ENCODE results near the gene CD164L2.

Gene CD164L2

DNA sequence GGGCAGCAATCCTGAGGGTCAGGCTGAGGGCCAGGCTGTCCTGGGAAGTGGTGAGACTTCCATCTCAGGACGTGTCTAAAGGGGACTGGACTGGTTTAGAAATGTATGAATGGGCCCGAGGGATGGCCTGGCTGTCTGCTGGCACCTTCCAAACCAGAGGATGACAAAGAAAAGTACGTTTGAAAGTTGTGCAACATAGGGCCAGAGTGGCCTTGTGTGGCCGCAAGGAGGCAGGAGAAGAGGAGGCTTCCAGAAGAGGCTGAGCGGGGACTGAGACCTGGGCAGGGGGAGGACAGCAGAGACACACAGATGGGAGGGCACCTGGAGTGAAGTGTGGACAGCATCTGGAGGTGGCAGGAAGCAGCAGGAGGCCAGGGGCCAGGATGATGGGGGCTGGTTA lies 43.9 kb downstream of the CD164L2 start:
- TF ChIP-seq, protein P1, sequence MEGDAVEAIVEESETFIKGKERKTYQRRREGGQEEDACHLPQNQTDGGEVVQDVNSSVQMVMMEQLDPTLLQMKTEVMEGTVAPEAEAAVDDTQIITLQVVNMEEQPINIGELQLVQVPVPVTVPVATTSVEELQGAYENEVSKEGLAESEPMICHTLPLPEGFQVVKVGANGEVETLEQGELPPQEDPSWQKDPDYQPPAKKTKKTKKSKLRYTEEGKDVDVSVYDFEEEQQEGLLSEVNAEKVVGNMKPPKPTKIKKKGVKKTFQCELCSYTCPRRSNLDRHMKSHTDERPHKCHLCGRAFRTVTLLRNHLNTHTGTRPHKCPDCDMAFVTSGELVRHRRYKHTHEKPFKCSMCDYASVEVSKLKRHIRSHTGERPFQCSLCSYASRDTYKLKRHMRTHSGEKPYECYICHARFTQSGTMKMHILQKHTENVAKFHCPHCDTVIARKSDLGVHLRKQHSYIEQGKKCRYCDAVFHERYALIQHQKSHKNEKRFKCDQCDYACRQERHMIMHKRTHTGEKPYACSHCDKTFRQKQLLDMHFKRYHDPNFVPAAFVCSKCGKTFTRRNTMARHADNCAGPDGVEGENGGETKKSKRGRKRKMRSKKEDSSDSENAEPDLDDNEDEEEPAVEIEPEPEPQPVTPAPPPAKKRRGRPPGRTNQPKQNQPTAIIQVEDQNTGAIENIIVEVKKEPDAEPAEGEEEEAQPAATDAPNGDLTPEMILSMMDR (IDR thresholded peaks at IDR 0.05; ENCODE audit: low read depth, low read length) = no peak
- DNase-seq (ENCODE audit: extremely low read depth, low read depth) = no peak

DNA sequence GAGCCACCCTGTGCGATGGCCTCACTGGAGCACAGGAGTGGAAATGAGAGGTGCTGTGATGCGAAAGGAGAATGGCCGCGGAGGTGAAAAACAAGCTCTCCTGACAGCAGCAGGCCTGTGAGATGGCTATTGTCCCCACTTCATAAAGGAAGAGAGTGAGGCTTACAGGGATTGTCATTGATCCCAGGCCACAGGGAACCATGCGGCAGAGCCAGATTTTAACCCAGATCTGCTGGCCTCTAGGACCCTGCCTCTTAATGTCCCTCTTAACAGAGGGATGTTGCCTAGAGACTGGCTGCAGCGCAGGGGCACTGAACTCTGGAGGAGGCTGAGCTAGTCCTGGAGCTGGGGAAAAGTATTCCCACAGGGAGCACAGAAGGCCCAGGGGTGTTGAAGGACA lies 44.4 kb downstream of the CD164L2 start:
- DNase-seq (ENCODE audit: extremely low read depth, low read depth) = no peak
- TF ChIP-seq, protein P1 (IDR thresholded peaks at IDR 0.05; ENCODE audit: low read depth, low read length) = no peak

GRCh38 chr1:27336756-27337155 lies 46.4 kb downstream of the CD164L2 start:
- no peak for DNase-seq (ENCODE audit: extremely low read depth, low read depth)
- TF ChIP-seq, protein P1 (IDR thresholded peaks at IDR 0.05; ENCODE audit: low read depth, low read length) = no peak

DNA sequence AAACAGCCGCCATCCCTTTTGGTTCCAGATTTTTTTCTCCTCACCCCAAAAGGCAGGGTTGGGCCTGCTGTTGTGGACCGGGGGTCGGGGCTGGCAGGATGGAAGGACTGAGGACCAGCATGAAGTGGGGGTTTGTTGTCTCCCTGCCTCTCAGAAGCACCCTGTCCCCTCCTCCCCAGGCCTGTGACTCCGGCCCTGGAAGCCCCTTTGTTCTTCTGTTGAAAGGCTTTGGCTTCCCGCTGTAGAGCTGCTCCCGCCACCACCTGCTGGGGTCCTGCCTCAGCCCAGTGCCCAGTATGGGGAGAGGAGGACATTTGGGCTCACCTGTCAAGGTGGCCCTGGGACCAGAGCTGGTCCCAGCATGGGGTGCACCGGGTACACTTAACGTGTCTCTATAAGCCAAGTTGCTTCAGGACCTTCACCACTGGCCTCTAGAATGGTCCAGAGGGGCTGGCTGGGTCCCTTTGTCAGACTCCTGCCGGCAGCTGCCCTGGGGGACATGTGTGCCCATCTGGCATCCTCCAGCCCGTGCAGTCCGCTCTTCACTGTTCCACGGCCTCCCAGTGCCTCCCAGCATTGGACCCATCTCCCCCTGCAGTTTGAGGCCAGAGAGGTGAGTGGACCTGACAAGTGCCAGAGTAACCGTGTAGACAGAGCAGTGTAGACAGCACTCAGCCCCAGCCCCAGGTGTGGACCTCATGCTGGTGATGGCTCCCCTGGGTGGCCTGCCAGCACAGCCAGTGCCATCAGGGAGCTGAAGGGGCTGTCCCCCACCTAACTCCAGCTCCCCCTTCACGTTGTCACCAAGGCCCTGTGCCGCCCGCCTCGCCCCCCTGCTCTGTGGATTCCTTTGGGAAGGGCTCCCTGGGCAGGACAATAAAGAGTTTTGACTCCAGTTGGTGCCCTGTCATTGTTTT lies 47.4 kb downstream of the CD164L2 start:
- TF ChIP-seq, protein P1 (IDR thresholded peaks at IDR 0.05; ENCODE audit: low read depth, low read length) = no peak
- DNase-seq (ENCODE audit: extremely low read depth, low read depth) = no peak

GRCh38 chr1:27333717-27334279 lies 49.3 kb downstream of the CD164L2 start:
- no peak for DNase-seq (ENCODE audit: extremely low read depth, low read depth)
- TF ChIP-seq, protein P1 (IDR thresholded peaks at IDR 0.05; ENCODE audit: low read depth, low read length) = no peak

DNA sequence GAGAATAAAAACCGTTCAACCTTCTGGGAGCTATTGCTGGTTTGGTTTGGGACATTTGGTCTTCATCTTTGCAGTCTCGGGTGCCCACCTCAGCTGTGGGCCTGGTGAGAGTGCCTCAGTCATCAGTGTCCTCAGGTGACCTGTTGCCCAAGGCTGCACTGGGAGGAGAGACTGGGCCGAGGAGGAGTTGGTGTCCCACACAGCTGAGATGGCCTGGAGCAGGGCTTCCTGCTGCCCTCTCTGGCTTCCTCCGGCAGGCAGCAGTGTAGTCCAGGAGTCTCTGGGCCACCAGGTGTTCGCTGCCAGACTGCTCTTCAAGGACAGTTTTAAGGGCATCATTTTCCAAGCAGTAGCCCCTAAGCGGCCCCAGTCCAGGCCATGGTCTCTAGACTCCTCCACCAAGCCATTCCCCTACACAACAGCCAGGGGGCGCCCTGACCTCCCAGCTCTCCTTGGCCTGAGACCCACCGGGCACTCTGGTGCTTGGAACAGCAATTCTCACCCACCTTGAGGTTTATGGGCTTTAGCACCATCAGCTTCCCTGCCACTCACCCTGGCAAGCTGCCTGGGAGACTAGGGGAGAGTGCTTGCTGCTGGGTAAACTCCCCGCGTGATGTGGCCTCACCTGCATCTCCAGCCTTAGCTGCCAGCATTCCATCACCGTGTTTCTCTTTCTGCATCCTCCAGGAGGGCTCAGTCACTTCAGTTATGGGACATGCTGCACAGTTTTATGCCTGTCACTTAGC lies 50.4 kb downstream of the CD164L2 start:
- no peak for DNase-seq (ENCODE audit: extremely low read depth, low read depth)
- TF ChIP-seq, protein P1 (IDR thresholded peaks at IDR 0.05; ENCODE audit: low read depth, low read length) = peak; percentile 87

DNA sequence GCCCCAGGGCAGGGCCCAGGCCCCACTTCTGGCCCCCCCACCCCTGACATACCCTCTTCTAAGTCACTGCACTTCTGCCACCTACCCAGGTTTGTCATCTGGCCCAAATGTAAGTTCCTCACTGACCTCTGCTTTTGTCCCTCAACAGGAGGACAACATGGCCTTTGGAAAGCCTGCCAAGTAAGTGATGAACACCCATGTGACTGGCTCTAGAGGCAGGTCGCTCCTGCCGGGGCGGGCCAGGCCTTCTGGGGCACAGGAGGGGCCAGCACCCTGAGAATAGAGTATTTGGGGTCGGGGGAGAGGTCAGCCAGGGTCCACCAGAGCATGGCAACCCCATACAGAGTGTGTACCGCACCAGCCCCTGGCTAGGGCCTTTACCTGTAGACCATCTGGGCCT lies 51.2 kb downstream of the CD164L2 start:
- TF ChIP-seq, protein P1 (IDR thresholded peaks at IDR 0.05; ENCODE audit: low read depth, low read length) = no peak
- DNase-seq (ENCODE audit: extremely low read depth, low read depth) = no peak
